ENCODE data around the gene G3BP1.
"Not testable (repeated sequence)": the region's sequence is repeated elsewhere in the genome, so short reads cannot be mapped to it uniquely, and the experiment has no call there.

The G3BP1 gene

DNA sequence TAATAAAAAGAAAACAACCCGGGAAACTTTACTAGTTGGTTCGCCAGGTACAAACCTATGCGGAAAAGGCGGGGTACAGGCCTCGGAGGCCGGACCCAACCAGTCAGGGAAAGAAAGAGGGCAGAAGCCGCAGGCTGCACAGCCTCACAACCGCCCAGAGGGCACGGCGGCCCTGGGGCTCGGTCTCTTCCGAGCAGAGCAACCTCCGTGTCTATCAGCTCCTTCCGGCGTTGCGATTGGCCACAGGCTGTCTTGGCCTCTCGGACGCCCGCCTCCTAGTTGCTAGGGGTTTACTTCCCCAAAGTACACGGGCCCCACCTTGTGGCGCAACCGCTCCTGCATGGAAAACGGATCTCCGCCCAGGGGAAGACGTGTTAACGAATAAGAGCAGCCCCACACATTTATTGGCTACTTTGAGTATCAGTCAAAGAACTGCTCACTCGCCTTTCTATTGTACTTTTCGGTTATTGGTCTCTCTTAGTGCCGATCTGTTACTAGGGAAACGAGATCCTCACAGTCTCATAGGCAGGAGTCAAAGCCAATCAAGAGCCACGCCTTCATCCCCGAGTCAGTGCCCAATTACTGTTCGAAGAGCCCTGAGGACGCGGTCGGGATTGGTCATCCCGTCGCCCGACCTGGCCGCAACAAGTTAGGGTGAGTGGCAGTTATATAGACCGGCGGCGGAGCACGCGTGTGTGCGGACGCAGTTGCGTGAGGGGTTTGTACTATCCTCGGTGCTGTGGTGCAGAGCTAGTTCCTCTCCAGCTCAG, at the start of gene G3BP1:
G3BP1 (plus strand) TSS at position 696 of the 770 bp plus-strand sequence. CDS start 14,667 bp downstream, outside the sequence.
- peak; percentile 100 for DNase-seq

- no peak for DNase-seq
Measured at GRCh38 chr5:151722546-151722945, 49.2 kb upstream of the G3BP1 start.

GRCh38 chr5:151724360-151724759, 47.4 kb upstream of the G3BP1 start:
- no peak for DNase-seq

GRCh38 chr5:151729597-151729996, 42.2 kb upstream of the G3BP1 start:
- DNase-seq, result not testable (repeated sequence)

- no peak for DNase-seq
Measured at GRCh38 chr5:151730381-151730780, 41.4 kb upstream of the G3BP1 start.

- no peak for DNase-seq
Measured at GRCh38 chr5:151733358-151734063, 38.2 kb upstream of the G3BP1 start.

DNA sequence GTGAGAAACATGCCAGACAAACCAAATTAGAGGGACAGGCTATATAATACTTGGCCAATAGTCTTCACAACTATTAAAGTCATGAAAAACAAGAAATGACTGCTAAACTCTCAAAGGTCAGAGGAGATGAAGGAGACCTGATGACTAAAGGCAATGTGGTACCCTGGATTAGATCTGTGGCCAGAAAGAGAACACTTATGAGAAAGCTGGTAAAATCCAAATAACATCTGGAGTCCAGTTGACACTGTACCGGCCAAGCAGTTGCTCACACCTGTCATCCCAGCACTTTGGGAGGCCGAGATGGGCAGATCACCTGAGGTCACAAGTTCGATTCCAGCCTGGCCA, 37.7 kb upstream of the G3BP1 start:
- DNase-seq, result no peak

DNA sequence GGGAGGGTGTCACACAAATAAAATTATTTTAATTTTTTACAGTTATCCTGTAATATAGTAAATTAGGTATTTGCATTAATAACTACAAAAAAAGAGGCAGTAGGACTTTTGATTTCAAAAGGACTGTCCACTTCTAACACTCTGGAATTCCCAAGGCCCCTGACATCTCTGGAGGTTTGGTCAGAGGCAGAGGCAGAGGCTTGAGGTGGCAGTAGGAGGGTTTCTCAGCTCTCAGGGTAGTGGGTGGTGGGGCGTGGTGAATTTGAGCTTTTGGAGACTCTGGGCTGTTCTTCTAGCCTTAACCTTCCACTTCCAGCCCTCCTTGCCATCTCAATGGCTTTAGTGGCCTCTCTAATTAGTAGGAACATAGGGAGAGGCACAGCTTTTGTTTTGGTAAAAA, 36.1 kb upstream of the G3BP1 start:
- no peak for DNase-seq

DNA sequence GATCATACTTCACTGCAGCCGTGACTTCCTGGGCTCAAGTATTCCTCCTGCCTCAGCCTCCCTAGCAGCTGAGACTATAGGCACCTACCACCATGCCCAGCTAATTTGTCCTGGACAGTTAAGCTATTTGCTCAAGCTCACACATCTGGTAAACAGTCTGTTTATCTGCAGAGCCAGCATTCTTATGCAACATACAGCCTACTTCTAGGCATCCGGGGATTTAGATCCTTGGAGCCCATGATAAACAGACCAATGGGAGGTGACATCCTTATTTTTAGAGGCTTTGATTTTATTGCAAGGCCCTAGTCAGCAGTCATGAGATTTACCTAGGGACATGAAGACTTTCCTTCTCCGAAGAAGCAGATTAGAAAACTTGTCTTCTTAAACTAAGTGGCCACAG, 34.3 kb upstream of the G3BP1 start:
- DNase-seq, result no peak

GRCh38 chr5:151738125-151738848, 33.5 kb upstream of the G3BP1 start:
- no peak for DNase-seq

DNA sequence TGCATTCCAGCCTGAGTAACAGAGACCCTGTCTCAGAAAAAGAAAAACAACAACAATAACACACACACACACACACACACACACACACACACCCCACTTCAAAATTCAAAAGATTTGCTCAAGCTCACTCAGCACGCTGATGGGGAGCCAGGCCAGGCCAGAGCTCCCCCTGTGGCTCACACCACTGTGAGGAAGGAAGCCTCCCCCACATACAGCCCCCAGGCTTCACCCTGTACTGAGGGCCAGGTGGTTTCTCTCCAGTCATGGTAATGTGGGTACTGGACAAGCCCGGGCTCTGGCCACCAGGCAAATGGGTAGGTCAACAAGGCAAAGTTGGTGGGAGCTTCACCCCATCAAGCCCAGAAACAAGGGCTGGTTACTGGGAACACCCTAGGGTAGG, 32.4 kb upstream of the G3BP1 start:
- DNase-seq, result no peak

DNA sequence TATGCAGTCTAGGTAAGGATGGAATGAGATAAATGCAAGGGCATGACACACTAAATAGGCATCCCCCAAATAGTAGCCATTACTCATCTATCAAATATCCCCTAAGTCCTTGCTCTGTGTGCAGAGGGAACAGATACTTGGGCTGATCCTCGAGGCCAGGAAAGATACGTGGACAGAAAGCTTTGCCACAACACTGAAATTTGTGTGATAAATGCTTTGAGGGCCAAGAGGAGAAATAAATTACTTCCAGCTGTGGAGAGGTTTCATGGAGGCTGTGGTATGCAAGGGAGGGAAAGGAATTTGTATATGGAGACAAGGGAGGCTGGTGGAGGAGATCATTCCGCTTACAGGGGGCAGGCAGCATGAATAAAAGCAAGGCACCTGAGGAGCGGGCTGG, 31.8 kb upstream of the G3BP1 start:
- DNase-seq, result no peak

DNA sequence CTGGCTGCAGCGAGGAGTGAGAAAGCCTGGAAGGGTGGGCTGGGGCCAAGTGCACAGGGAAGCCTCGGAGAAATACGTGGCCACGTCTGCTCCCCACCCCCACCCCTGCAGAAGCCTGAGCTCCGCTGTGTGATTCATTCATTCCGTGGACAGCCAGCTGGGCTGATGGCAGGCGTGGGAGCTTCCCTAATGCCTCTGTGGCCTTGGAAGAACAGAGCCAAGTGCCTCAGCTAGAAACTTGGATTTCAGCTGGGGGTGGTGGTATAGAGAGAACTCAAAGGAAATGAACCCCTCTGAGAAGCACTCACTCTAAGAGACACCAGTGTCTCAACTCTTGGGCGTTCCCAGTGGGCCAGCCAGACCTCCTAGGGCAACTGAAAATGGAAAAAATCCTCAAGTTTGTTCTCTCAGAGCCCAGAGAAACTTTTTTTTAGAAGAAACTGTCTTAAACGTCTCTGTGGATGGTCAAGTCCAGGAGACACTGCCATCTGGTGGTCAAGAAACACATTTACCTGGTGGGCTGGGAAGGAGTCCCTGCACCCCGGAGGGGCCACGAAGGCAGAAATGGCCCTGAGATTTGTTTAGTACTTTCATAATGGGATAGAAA, 31.3 kb upstream of the G3BP1 start:
- no peak for DNase-seq

DNA sequence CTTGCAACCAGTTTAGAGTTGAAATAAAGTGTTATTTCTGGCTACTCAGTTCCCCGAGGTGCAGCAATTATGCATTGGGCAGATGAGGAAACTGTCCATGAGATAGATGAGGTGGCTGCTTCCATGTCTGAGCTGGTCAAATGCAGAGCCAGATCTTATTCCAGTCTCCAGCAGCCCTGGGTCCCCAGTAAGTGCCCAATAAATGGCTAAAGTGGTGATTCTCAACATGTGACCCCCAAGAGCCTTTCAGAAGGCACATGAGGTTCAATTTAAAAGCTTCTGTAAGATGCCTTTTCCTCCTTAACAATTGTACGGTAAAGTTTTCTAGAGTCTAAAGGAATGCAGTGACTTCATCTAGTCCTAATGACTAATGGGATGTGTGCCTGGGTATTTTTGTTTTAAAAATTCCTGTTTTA, 30.8 kb upstream of the G3BP1 start:
- no peak for DNase-seq

- DNase-seq, result no peak
Measured at GRCh38 chr5:151741678-151742423, 29.9 kb upstream of the G3BP1 start.

GRCh38 chr5:151742870-151743294, 28.9 kb upstream of the G3BP1 start:
- DNase-seq, result no peak

GRCh38 chr5:151743530-151743929, 28.2 kb upstream of the G3BP1 start:
- no peak for DNase-seq

GRCh38 chr5:151745071-151745705, 26.6 kb upstream of the G3BP1 start:
- DNase-seq, result no peak

- no peak for DNase-seq
Measured at GRCh38 chr5:151750121-151750520, 21.6 kb upstream of the G3BP1 start.

- no peak for DNase-seq
Measured at GRCh38 chr5:151751091-151751490, 20.7 kb upstream of the G3BP1 start.

GRCh38 chr5:151751593-151751992, 20.2 kb upstream of the G3BP1 start:
- no peak for DNase-seq

DNA sequence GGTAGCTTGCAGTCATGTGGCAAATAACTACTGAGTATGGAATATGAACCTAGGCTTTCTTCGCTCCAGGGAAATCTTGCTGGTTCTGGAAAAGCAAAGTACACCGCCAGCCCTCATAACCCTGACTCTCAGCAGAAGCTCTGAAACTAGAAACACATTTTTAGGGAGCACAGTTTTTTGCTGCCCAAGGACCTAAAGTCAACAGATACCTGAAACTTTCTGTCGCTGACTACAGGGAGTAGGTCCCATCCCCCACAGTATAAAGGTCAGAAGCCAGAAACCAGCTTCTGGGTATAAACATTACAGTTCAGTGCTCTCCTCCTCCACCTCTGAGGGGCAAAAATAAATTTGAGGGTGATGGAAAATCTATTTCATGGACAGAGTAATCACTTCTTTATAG, 16.4 kb upstream of the G3BP1 start:
- no peak for DNase-seq
